NCI-H2107 treated with DMSO at 0.1 percent for 48 hours (cell line): ENCODE measurements around the gene MOB1B.
"Not testable (repeated sequence)": the region's sequence is repeated elsewhere in the genome, so short reads cannot be mapped to it uniquely, and the experiment has no call there.

Experiments used
- DNase-seq: peaks from one replicate; lab custom pipeline; 2025; ENCODE audit not compliant: unreplicated experiment; lab: John Stamatoyannopoulos, UW

Gene MOB1B

GRCh38 chr4:71005025-71005424, 102.9 kb downstream of the MOB1B start:
- DNase-seq, result not testable (repeated sequence)

- no peak for DNase-seq
Measured at GRCh38 chr4:71006203-71006907, 104.2 kb downstream of the MOB1B start.

- DNase-seq, result no peak
Measured at GRCh38 chr4:71008196-71008595, 106.0 kb downstream of the MOB1B start.

DNA sequence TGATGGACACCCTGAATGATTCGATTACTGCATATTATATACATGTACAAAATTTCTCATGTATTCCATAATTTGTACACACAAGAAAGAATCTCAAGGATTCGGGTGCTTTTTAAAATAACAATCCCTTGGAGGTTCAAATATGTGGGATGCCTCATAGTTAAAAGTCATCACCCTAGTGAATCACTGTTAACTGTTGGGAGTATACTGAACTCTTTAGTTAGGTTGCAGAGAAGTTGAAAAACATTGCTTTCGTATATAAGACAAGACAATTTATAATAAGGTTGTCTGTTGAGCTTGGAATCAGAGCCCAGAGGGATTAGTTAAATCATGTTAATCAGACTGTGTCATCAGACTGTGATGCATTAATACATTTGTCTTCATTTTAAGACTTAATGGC, 106.9 kb downstream of the MOB1B start:
- DNase-seq, result no peak

DNA sequence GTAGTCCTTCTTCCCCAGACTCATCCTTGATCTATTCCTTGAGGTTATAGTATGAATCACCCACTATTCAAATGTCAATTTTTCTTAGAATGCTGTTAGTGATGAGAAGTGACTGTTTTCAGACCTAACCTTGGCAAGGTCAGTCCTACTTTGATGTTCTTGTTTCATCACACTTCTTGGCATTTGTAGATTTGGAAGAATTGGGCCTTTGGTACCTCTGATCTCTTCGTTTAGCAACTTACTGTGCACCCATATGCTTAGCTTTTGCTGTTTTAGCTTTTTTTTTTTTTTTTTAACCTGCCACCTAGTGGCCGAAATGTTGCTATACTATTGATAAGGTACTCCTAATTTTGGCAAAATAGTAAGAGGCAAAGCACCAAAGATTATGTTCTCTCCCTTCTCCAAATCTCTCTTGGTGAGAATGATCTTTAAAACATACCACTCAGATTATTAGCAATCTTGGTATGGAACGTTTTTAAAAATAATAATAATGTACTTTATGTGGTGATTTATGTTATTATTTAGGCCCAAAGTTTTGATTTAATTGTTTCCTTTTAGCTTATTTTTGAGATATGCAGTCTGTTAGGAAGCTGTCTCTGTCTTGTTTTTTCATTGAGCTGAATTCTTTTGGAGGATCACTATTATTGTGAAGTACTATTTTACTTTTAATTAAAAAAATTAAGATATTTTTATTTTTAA, 107.9 kb downstream of the MOB1B start:
- no peak for DNase-seq

GRCh38 chr4:71011451-71011850, 109.3 kb downstream of the MOB1B start:
- DNase-seq, result no peak

DNA sequence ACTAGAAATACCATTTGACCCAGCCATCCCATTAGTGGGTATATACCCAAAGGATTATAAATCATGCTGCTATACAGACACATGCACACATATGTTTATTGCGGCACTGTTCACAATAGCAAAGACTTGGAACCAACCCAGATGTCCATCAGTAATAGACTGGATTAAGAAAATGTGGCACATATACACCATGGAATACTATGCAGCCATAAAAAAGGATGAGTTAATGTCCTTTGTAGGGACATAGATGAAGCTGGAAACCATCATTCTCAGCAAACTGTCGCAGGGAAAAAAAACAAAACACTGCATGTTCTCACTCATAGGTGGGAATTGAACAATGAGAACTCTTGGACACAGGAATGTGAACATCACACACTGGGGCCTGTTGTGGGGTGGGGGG, 115.2 kb downstream of the MOB1B start:
- not testable (repeated sequence) for DNase-seq

GRCh38 chr4:71020611-71021010, 118.4 kb downstream of the MOB1B start:
- no peak for DNase-seq

DNA sequence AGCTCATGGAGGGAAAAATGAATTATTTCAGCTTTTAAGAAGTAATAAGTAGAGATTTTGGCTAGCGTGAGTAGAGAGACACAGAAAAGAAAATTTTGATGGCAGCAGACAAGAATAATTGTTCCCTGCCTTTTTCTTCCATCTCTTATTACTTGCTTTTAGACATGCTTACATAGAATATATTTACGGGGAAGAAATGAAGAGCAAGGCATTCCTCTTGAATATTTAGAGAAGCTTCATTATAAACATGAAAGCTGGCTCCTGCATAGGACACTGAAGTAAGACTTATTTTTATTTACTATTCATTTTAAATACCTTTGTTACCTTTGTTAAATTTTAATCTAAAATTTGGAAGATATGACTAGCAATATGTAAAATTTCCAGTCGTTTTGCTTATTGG, 123.5 kb downstream of the MOB1B start:
- DNase-seq, result no peak

GRCh38 chr4:71026086-71026485, 123.9 kb downstream of the MOB1B start:
- no peak for DNase-seq

- DNase-seq, result no peak
Measured at GRCh38 chr4:71027611-71028010, 125.4 kb downstream of the MOB1B start.

GRCh38 chr4:71029504-71029903, 127.3 kb downstream of the MOB1B start:
- no peak for DNase-seq

DNA sequence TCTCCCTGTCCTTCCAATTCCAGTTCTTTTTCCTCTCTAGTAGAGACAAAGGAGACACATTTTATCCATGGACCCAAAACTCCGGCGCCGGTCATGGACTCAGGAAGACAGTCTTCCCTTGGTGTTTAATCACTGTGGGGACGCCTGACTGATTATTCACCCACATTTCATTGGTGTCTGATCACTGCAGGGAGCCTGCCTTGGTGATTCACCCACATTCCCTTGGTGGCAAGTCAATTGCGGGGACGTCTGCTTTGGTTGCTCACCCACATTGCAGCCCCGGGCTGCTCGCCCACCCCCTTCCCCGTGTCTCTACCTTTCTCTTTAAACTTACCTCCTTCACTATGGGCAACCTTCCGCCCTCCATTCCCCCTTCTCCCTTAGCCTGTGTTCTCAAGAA, 129.9 kb downstream of the MOB1B start:
- not testable (repeated sequence) for DNase-seq
